Renal cortical epithelial cell (primary cell): Measurements from ENCODE around the gene CTNND1. TPM values are rescaled to one million over a fixed set of nuclear protein-coding genes. Genes with fewer than 3 reads are reported as not detected.
"Not testable (repeated sequence)": the region's sequence is repeated elsewhere in the genome, so short reads cannot be mapped to it uniquely, and the experiment has no call there.

Experiments used
- DNase-seq: peaks from one replicate; pipeline ENCODE4 v3.0.0-alpha.2; 2011; ENCODE audit warnings: low read depth
- total RNA-seq: library from RNA; depleted of rRNA; stranded (reverse); fragments of >200 nt; gene quantifications from 2 replicates; pipeline ENCODE4 v1.2.3, GENCODE V29; 2014

The CTNND1 gene
- total RNA-seq, 1 donor from 2014 or later = 260 TPM

DNA sequence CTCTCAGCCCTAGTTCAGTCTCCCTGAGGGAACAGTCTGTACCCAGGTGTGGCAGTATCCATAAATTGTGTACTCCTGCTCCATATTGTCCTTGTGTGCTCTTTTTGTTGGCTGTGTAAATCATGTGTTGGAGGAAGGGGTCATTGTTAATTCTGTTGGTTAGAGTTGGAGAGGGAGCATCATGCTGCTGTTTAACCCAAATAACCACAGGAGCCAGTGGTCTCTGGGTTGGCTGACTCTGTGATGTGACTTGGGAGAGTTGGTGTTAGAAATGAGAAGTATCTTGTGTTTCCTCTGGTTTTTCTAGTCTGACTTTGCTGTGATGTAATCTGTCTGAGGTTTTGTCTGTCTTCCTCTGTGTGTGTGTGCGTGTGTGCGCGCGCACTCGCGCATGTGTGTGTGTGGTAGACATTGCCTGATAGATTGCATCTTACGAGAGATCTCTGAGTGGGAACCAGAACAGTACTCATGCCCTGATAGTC, 30.5 kb downstream of the CTNND1 start:
- peak; percentile 71 for DNase-seq

GRCh38 chr11:57792870-57793269, 31.3 kb downstream of the CTNND1 start:
- DNase-seq = peak; percentile 88

DNA sequence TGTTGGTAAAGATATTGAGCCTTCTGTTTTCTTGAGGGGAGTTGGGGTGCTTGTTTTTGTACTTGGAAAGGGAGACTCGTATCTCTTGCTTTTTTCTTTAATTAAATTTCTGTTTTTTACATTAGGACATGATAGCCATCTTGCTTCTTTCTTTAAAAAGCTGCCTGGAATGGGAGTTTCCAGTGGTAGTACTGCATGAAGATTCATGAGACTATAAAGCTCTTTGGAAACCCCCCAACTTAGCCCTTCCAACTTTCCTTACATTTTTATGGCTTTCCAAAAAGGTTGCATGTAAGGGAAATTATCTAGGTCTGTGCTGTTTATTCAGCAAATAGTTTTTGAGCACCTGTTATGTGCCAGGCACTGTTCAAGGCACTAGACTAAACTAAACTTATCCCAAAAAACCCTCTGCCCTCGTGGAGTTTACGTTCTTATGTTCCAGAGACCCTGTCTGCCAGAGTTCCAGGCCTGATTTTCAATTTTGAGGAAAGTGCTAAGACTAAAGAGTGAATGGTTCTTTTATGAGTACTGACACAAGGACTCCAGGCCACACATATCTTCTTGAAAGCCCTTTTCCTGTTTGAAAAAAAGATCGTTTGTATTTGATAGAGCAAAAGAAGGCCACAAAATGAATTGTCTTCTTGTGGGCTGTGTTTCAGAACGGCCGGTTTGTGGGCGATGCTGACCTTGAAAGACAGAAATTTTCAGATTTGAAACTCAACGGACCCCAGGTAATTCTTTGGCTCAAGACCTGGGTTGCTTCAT, 31.9 kb downstream of the CTNND1 start:
- DNase-seq = no peak

GRCh38 chr11:57798905-57799559, 37.4 kb downstream of the CTNND1 start:
- DNase-seq = peak; percentile 86

GRCh38 chr11:57800444-57801182, 39.0 kb downstream of the CTNND1 start:
- peak; percentile 81 for DNase-seq

DNA sequence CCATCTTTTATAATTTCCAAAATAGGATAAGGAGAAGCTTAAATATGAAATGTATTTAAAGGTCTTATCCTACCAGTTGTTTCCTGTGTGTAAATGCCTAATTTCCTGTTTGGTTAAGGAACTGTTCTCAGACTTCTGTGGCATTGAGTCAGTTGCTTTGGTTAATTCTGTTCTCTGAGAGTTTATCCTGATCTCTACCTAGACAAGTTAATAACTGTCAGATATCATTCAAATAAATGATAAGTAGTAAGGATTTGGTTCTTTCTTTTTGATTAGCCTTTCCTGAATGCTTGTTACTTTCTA, 39.5 kb downstream of the CTNND1 start:
- DNase-seq = no peak

DNA sequence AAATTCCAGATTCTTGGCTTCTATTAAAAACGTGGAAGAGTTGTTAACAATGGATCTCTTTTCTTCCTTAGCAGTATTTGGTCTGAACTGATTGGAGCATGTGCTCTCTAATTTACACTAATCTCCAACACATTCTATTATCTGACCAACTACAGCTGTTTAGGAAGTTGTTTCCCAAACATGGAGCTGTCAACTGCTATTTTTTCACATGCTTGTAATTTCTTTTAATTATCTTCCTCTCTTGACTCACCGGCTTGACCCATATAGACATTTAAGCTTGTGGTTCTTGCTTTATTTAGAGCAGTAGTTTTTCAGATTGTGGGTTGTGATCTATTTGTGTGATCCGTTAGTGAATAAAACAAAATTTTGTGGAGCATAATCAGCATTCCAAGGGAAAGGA, 40.8 kb downstream of the CTNND1 start:
- no peak for DNase-seq

GRCh38 chr11:57804466-57804865, 42.9 kb downstream of the CTNND1 start:
- DNase-seq = no peak

GRCh38 chr11:57805780-57806179, 44.2 kb downstream of the CTNND1 start:
- DNase-seq = no peak

GRCh38 chr11:57812634-57813033, 51.0 kb downstream of the CTNND1 start:
- DNase-seq = no peak

DNA sequence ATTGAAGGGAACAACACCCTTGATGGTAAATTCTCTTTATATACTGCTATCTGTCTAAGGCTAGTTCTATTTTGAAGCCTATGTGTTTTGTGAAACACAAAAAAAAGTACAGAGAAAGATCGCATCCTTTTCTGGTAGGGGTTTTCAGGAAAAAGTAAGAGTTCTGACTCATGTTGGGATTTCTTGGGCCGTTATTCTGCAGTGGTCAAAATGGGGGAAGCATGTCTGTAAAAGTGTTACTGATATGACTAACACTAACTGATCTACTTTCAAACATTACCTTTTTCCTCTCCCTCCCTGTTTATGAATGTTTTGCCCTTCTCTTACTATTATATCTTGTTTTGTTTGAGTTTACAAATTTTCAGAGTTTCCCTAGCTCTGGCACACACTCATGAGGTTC, 53.9 kb downstream of the CTNND1 start:
- DNase-seq = no peak

DNA sequence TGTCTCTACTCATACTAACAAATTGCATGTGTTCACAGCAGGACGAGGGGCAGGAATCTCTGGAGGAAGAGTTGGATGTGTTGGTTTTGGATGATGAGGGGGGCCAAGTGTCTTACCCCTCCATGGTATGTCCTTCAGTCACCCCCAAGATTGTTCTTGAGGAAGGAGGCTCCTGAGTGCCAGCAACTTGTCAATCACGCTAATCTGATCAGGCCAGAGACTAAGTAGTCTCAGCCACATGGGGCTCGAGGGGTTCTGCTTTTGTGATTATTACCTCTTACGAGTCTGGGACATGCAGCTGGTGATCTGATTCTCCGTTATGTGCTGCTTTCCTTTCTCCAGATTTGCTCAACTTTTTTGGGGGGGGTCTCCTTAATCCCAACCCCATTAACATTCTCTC, 54.3 kb downstream of the CTNND1 start:
- no peak for DNase-seq

- no peak for DNase-seq
Observed at GRCh38 chr11:57818812-57819211, 57.2 kb downstream of the CTNND1 start.

- DNase-seq = no peak
Observed at GRCh38 chr11:57819252-57819979, 57.8 kb downstream of the CTNND1 start.

GRCh38 chr11:57823859-57824258, 62.3 kb downstream of the CTNND1 start:
- DNase-seq = no peak

DNA sequence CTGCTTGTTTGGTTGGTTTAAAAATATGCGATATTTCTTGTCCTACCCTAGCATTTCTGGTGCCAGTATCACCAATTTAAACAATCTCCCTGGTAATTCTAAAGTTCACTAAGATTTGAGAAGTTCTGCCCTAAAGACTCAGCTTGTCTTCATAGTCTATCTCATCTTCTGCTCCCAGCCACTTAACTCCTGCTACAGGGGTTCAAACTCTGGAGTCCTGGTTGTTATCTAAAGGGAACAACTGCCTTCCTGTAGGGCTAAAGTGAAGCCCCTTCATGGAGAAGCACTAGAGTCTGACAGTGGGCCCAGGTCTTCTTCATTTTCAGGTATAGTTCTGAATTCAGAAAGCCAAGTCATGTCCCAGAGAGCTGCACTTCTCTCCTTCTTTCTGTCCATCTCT, 73.2 kb downstream of the CTNND1 start:
- DNase-seq = no peak

DNA sequence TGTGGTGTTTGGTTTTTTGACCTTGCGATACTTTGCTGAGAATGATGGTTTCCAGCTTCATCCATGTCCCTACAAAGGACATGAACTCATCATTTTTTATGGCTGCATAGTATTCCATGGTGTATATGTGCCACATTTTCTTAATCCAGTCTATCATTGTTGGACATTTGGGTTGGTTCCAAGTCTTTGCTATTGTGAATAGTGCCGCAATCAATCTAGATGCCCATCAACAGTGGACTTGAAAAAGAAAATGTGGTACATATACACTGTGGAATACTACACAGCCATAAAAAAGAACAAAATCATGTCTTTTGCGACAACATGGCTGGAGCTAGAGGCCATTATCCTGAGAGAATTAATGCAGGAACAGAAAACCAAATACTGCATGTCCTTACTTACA, 77.0 kb downstream of the CTNND1 start:
- not testable (repeated sequence) for DNase-seq

- no peak for DNase-seq
Observed at GRCh38 chr11:57842873-57843272, 81.3 kb downstream of the CTNND1 start.

DNA sequence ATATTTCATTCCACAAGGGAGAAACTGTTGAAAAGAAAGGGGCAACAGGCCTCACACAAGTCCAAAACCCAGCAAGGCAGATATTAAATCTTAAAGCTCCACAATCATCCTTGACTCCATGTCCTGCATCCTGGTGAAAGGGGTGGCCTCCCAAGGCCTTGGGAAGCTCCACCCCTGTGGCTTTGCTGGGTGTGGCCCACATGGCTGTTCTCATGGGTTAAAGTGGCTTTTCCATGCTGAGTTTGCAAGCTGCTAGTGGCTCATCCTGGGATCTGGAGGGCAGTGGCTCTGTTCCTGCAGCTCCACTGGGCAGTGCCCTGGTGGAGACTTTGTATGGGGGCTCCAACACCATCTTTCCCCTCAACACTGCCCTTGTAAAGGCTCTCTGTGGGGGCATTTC, 106.4 kb downstream of the CTNND1 start:
- DNase-seq = no peak

DNA sequence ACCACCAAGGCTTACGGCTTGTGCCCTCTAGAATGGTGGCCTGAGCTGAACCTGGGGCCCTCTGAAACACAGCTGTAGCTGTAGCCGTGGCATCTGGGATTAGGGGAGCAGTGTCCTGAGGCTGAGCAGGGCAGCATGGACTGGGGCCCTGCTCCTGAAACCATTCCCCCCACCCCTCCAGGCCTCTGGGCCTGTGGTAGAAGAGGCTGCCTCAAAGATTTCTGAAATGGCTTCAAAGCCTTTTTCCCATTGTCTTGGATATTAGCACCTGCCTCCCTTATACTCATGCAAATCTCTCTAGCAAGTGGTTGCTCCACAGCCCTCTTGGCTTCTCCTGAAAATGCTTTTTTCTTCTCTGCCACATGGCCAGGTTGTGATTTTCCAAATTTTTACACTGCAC, 106.9 kb downstream of the CTNND1 start:
- DNase-seq = no peak
